Testis (tissue), 2 donors: ENCODE results near the gene CUL1.

Experiments used
- CTCF ChIP-seq, 3 experiments: fragments of 450-650 bp in 2 of 3; fragments of 200-600 bp in 1 of 3; sonication (generic) in 1 of 3; IDR thresholded peaks; one replicate each; pipeline ENCODE4 v1.5.1; 2016 to 2019; ENCODE audit warnings: antibody characterized with exemption in 3 of 3, mild to moderate bottlenecking in 2 of 3, moderate library complexity in 1 of 3
- POLR2A ChIP-seq: fragments of 450-650 bp; IDR thresholded peaks from one replicate; pipeline ENCODE4 v1.6.1; 2017; ENCODE audit warnings: antibody characterized with exemption, mild to moderate bottlenecking, moderate library complexity

GRCh38 chr7:148821422-148821821 lies 122.7 kb downstream of the CUL1 start:
- TF ChIP-seq POLR2A: no peak
- no peak for TF ChIP-seq CTCF (IDR thresholded peaks at IDR 0.05)
